Memory B cell (primary cell): Measurements from ENCODE around the gene FAM193B.

Source experiments
- ATAC-seq: fragments of 150-1000 bp; cut with Tn5 transposase; 2 replicates; pipeline ENCODE4 v1.10.0; 2021; ENCODE audit warnings: low read depth, mild to moderate bottlenecking, moderate library complexity
- DNase-seq, 2 donors: peaks; one replicate each; pipeline ENCODE4 v3.0.0; 2022; ENCODE audit warnings: low spot score in 2 of 2
- H3K27ac Mint-ChIP-seq: one replicate; pipeline ENCODE4 v1.8.0; 2022; ENCODE audit warnings: mild to moderate bottlenecking, moderate library complexity, mixed read lengths
- H3K27me3 Mint-ChIP-seq: one replicate; pipeline ENCODE4 v1.8.0; 2022; ENCODE audit warnings: mixed read lengths
- H3K36me3 Mint-ChIP-seq: one replicate; pipeline ENCODE4 v1.8.0; 2022; ENCODE audit warnings: mild to moderate bottlenecking, mixed read lengths
- H3K4me1 Mint-ChIP-seq: one replicate; pipeline ENCODE4 v1.8.0; 2022; ENCODE audit warnings: mixed read lengths
- H3K4me3 Mint-ChIP-seq: one replicate; pipeline ENCODE4 v1.8.0; 2022; ENCODE audit warnings: mild to moderate bottlenecking, moderate library complexity, mixed read lengths
- H3K9me3 Mint-ChIP-seq: one replicate; pipeline ENCODE4 v1.8.0; 2022; ENCODE audit warnings: mixed read lengths

Gene FAM193B

DNA sequence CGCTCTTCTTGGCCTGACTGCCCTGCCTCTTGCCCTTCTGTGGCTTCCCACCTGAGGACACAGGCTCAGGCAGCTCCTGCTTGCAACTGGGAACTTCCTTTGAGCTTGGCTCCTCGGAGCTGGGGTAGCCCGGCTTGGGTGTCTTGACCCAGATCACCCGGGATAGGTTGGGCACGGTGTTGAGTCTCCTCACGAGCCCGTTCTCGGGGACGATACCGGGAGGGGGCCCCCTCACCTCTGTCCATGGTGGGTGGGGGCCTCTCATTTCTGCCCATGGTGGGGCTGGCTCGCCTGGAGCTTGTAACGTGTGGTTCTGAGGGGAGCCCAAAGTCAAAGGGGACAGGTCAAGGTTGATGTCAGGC lies 29.8 kb downstream of the FAM193B start:
- H3K9me3 Mint-ChIP-seq = no peaks in the 10 kb centered on the region
- DNase-seq = no peak
- peaks cover 14% of the 10 kb centered on the region for H3K4me1 Mint-ChIP-seq
- H3K4me3 Mint-ChIP-seq = no peak overlapping the region
- H3K27ac Mint-ChIP-seq = no peak overlapping the region
- no peak for ATAC-seq
- H3K27me3 Mint-ChIP-seq = no peaks in the 10 kb centered on the region
- H3K36me3 Mint-ChIP-seq = peaks cover 11% of the 10 kb centered on the region

DNA sequence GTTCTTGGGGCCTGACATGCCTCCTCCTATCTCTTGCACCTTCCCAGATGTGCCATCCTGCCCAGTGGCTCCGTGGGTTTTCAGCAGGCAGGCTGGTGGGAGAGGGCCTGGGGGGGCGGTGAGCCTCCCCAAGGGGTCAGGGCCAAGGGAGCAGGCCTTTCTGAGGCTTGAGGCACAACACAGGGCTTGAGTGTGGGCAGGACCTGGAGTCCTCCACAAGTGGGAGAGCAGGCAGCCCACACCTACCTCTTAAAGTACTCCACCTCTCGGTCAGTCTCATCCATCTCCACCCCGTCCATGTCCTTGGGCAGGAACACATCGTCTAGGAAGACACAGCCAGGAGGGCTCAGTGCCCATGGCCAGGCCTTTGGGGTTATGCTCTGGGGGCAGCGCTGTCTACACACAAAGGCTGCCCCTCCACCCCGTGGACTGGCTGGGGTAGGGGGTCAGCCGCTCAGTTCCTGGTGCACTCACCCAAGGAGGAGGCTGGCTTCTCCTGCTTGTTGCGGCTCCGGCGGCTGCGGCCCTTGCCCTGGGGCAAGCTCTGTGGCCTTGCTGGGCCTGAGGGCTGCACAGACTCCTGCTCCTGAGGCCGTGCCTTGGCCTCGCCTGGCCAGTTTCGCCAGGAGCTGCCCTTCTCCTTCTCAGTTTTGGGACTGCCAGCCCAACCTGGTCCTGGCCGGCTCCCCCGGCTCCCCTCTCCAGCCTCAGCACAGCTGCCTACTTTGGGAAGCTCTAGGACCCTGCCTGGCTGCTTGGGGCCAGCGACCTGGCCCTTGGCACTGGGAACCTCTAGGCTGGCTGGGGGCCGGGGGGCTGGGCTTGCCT lies 30.4 kb downstream of the FAM193B start:
- no peaks in the 10 kb centered on the region for H3K27me3 Mint-ChIP-seq
- no peak overlapping the region for H3K27ac Mint-ChIP-seq
- H3K9me3 Mint-ChIP-seq = no peaks in the 10 kb centered on the region
- ATAC-seq (no peak), DNase-seq (no peak)
- H3K36me3 Mint-ChIP-seq = peaks cover 7% of the 10 kb centered on the region
- H3K4me3 Mint-ChIP-seq = no peak overlapping the region
- H3K4me1 Mint-ChIP-seq = peaks cover 18% of the 10 kb centered on the region

DNA sequence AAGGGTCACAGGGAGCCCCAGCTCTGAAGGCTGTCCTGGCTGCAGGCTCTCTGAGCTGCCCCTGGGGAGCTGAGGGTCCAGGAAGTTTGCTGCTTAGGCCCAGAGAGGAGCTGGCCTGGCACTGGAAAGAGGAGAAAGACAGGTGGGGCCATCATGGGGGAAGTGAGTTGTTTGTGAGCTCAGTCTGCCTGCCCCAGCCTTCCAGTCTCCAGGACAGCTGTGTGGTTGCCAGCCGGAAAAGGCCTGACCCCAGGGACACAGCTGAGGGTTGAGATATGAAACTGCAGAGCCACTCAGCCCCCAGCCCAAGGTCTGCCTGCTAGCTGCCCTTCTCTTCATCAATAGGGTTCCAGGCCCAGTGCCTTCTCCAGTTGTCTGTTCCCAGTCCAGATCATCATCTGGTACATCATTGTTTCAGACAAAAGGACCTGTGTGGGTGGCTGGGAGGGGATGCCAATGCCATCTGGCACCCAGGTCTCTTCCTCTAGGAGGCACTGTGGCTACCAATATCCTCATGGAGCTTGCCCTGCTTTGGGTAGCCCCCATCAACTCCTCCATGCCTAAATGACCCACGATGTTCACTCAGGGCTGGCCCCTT lies 33.3 kb downstream of the FAM193B start:
- Mint-ChIP-seq H3K9me3 (no peaks in the 10 kb centered on the region), H3K36me3 (peaks cover 11% of the 10 kb centered on the region), H3K4me3 (no peak overlapping the region), H3K27ac (peak overlapping the region; percentile 25), H3K27me3 (no peaks in the 10 kb centered on the region), H3K4me1 (peaks cover 29% of the 10 kb centered on the region)
- no peak for ATAC-seq
- no peak for DNase-seq

DNA sequence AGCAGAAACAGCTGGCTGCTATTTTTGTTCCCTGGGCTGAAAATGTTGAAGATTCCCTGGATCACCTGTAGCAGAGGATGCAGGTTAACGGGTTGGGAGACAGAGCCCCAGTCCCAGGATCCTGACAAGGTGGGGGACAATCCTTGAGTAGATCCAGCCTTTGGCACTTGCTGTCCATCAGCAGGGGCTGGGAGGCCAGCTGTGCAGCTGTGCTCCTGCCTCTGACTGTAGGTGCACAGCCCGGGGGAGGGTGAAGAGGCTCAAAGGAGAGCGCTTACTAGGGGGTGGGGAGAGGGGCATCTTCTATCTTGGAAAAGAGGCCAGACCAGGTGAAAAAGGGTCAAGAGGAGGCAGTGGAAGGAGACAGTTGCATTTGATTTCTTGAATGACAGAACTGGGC lies 34.1 kb downstream of the FAM193B start:
- ATAC-seq (no peak), DNase-seq (no peak)
- peaks cover 13% of the 10 kb centered on the region for H3K36me3 Mint-ChIP-seq
- H3K9me3 Mint-ChIP-seq = no peaks in the 10 kb centered on the region
- H3K4me1 Mint-ChIP-seq = peaks cover 34% of the 10 kb centered on the region
- H3K27me3 Mint-ChIP-seq = no peaks in the 10 kb centered on the region
- H3K4me3 Mint-ChIP-seq = no peak overlapping the region
- peak overlapping the region; percentile 25 for H3K27ac Mint-ChIP-seq

DNA sequence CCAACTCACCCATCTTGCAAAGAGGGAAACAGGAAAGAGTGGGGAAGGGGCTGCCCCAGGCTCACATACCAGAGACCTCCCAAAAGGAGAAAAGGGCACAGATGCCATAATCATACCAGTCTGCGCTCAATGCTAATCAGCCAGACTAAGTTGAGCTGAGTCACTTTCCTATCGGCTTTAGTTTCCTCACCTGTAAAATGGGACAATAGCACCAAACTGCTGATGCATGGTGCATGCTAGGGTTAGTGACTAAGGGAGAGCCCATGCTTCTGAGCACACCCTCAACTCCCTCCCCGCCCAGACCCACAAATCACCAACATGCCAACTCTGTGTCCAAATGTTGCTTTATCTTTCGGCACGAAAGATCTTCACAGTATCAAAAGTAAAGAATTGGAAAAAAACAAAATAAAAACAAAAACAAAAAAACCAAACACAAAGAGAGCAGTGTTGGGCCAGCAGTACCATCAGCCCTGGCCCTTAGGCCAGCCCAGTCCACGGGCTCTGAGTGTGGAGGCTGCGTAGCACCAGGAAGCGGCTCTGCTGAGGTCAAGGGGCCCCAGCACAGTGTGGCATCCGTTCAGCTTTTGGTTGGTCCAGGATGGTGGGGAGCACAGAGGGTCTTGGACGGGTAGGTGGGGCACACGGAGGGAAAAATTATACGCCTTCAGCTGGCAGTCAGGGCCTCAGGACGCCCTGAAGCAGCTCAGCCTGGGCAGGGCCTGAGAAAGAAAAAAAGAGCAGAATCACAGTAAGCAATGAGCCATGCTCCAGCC lies 34.7 kb downstream of the FAM193B start:
- no peaks in the 10 kb centered on the region for H3K9me3 Mint-ChIP-seq
- DNase-seq (no peak), ATAC-seq (no peak)
- H3K4me3 Mint-ChIP-seq = no peak overlapping the region
- H3K4me1 Mint-ChIP-seq = peaks cover 34% of the 10 kb centered on the region
- peak overlapping the region; percentile 25 for H3K27ac Mint-ChIP-seq
- no peaks in the 10 kb centered on the region for H3K27me3 Mint-ChIP-seq
- H3K36me3 Mint-ChIP-seq = peaks cover 13% of the 10 kb centered on the region

DNA sequence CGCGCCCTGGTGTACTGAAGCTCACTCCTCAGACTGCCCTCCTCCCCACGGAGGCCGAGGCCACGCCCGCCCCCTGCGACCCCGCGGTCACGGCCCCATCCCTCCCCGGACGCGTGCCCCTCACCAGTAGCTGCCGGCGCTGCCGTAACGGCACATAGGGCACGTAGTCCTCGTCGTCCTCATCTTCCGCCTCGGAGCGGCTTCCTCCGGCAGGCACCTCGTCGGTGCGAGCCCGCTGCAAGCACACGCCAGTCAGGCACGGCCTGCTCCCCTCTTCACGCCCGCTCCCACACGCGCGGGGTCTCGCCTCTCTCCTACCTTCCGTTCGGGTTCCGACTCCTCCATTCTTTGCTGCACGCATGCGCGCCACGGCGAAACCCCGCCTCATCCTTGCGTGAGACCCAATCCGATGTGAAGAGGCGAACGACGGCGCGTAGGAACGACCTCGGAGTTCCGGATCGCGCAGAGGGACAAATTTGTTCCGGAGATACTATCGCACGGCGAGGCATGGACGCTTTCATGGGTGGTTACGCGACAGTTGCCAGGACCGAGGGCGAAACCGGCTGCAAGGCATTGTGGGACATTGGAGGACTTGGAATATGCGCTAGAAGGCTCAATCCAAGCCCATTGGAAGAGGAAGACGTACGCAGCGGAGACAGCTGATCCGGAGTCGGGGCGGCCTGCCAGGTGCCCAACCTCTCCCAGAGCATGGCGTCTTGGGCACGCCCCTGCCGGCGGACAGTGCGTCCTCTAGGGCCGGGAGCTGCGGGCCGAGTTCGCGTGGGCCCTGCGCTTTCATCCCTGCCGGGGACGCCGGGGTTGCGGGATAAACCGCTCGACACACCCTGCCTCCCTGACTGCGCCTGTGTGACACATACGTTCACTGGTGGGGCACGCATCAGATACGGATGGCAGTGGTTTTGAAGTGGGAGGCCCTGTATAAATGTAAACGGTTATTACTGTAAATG lies 37.5 kb downstream of the FAM193B start, which contains the start of gene DDX41:
TSS of gene DDX41 (minus strand) at position 361 of the 968 bp plus-strand sequence. CDS start at position 345, 16 bp downstream.
- peaks cover 24% of the 10 kb centered on the region for H3K36me3 Mint-ChIP-seq
- DNase-seq = peak; percentile 84 to 87
- H3K4me3 Mint-ChIP-seq = peak within 1 kb of the TSS; percentile 89
- H3K9me3 Mint-ChIP-seq = no peaks in the 10 kb centered on the region
- H3K27ac Mint-ChIP-seq = peak within 1 kb of the TSS; percentile 85
- no peaks in the 10 kb centered on the region for H3K27me3 Mint-ChIP-seq
- peak; percentile 92 for ATAC-seq
- peaks cover 37% of the 10 kb centered on the region for H3K4me1 Mint-ChIP-seq

DNA sequence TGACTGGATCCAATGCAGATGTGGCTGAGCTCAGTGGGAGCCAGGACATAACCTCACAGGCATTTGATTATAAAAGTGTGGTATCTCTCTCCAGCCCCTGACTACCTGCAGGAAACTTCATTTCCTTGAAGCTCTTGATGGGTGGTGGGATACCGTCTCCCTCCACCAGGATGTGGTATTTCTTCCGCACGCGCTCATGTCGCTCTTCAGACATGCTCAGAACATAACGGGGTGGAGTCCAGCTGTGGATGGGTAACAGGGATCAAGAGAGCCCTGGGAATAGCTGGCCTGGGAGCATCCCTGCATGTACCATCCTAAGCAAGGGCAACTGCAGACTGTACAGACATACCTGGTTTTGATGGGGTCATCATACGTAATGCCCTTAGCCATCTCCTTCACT lies 38.8 kb downstream of the FAM193B start:
- H3K4me3 Mint-ChIP-seq = peak overlapping the region; percentile 89
- no peak for DNase-seq
- no peaks in the 10 kb centered on the region for H3K9me3 Mint-ChIP-seq
- ATAC-seq = no peak
- H3K27me3 Mint-ChIP-seq = no peaks in the 10 kb centered on the region
- peaks cover 39% of the 10 kb centered on the region for H3K4me1 Mint-ChIP-seq
- peak overlapping the region; percentile 85 for H3K27ac Mint-ChIP-seq
- peaks cover 28% of the 10 kb centered on the region for H3K36me3 Mint-ChIP-seq

DNA sequence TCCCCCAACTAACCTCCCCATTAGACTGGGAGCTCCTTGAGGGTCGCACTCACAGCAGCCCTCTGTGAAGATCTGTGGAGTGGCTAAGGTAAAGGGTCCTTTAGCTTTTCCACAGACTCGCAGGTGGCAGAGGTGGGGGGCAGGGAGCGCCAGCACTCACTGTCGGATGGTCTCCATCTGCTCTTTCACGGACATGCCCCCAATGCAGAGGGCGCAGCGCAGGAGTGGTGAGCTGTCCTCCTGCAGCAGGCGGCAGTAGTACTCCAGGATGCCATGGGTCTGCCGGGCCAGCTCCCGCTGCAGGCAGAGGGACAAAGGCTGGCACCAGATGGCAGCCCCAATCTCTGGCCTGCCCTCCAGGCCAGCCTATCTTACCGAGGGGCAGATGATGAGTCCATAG lies 39.8 kb downstream of the FAM193B start:
- no peak for DNase-seq
- H3K9me3 Mint-ChIP-seq = no peaks in the 10 kb centered on the region
- H3K36me3 Mint-ChIP-seq = peaks cover 24% of the 10 kb centered on the region
- no peak overlapping the region for H3K4me3 Mint-ChIP-seq
- peaks cover 45% of the 10 kb centered on the region for H3K4me1 Mint-ChIP-seq
- H3K27ac Mint-ChIP-seq = no peak overlapping the region
- no peak for ATAC-seq
- no peaks in the 10 kb centered on the region for H3K27me3 Mint-ChIP-seq

DNA sequence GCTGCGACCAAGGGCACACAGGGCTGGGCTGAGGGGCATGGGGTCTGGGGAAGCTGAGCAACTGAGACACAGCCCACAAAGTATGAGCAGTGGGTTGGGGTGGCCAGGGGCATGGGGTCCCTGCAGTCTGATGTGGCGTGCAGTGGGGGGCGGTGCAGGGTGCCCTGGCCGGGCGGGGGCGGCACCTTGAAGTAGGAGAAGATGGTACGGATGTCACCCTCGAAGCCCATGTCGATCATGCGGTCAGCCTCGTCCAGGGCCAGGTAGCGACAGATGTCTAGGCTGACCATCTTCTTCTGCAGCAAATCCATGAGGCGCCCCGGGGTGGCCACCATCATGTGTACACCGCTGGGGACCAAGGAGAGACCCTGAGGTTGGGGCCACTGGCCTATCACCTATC lies 40.9 kb downstream of the FAM193B start:
- DNase-seq = no peak
- no peak for ATAC-seq
- no peak overlapping the region for H3K4me3 Mint-ChIP-seq
- H3K4me1 Mint-ChIP-seq = peaks cover 47% of the 10 kb centered on the region
- no peaks in the 10 kb centered on the region for H3K27me3 Mint-ChIP-seq
- no peak overlapping the region for H3K27ac Mint-ChIP-seq
- H3K9me3 Mint-ChIP-seq = no peaks in the 10 kb centered on the region
- H3K36me3 Mint-ChIP-seq = peaks cover 27% of the 10 kb centered on the region

DNA sequence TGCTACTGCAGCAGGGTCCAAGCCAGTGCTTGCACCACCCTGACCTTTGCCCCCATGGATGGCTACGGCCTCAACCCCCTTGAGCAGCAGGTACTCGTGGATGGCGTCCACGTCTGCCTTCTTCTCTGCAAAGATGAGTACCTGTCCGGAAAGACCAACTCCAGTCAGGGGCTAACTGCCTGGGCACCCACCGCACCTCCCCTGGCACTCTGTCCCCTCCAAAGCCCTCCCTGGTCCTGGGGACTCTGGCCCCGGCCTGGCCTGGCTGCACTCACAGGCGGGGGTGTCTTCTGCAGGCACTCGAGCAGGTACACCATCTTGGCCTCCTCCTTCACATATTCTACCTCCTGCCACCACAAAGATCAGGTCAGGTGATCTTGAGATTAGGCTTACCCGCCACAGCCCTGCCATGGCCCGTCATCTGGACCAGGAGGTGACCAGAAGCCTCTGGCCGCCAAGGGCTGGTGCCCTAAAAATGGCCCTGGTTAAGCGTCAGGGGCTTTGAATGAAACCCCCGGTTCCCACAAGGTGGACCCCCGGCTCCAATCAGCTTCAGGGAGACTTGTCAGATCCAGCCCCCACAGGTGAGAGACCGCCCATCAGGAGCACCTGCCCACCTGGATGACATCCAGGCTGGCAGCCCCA lies 41.5 kb downstream of the FAM193B start:
- Mint-ChIP-seq H3K27ac (no peak overlapping the region), H3K9me3 (no peaks in the 10 kb centered on the region), H3K36me3 (peaks cover 28% of the 10 kb centered on the region), H3K27me3 (no peaks in the 10 kb centered on the region), H3K4me1 (peaks cover 49% of the 10 kb centered on the region), H3K4me3 (no peak overlapping the region)
- no peak for DNase-seq
- no peak for ATAC-seq

DNA sequence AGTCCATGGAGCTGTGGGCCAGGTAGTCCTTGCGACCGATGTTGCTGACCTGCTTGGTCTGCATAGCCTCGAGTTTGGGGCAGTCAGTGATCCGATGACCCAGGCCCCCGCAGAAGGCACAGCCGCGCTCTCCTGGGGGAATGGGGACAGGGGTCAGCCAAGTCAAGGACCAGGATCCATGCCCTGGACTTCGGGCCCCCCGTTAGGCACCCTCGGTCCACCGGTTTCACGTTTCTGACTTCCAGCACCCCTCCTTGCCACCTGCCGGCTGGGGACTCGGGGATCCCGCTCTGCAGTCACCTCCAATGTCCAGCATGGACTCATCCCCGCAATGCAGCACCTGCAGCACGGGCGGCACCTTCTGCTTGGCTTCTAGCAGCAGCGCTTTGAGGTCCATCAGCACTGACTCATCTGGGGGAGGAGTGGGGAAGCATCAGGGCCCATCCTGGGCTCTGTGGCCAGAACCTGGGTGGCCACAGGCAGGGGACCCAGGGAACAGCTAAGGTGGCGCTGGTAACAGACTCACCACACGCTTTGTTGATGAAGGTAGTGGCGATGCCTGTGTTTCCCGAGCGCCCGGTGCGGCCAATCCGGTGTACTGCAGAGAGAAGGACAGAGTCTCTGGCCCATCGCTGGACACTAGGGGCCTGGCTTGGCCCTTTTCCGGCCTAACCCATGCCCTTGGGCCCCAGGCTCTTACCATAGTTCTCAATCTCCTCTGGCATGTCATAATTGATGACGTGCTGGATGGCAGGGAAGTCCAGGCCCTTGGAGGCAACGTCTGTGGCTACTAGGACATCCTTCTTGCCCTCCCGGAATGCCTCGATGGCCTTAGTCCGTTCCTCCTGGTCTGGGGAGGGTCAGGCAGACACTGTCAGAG lies 42.3 kb downstream of the FAM193B start:
- H3K4me1 Mint-ChIP-seq = peaks cover 54% of the 10 kb centered on the region
- ATAC-seq (no peak), DNase-seq (no peak)
- no peaks in the 10 kb centered on the region for H3K9me3 Mint-ChIP-seq
- no peaks in the 10 kb centered on the region for H3K27me3 Mint-ChIP-seq
- H3K36me3 Mint-ChIP-seq = peaks cover 36% of the 10 kb centered on the region
- no peak overlapping the region for H3K4me3 Mint-ChIP-seq
- H3K27ac Mint-ChIP-seq = peak overlapping the region; percentile 95

DNA sequence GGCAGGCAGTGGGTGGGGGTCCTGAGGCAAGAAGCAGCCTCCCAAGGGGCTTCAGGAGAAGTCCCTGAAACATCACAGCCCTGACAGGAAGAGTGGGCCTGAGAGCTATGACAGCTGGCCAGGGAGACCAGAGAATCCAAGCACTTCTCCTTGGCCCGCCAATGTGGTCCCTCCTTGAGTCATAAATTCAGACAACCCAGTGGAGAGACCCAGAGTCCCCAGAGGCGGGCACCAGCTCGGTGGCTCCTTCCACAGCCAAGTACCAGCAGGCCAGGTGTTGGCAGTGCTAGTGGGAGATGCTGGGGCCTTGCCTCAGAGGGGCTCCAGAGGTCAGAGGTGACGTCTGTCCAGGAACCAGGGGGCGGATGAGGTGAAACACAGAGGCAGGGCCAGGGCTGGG lies 43.2 kb downstream of the FAM193B start:
- DNase-seq = no peak
- Mint-ChIP-seq H3K9me3 (no peaks in the 10 kb centered on the region), H3K27ac (peak overlapping the region; percentile 95), H3K4me1 (peaks cover 50% of the 10 kb centered on the region), H3K27me3 (no peaks in the 10 kb centered on the region), H3K36me3 (peaks cover 34% of the 10 kb centered on the region), H3K4me3 (peak overlapping the region; percentile 96)
- no peak for ATAC-seq
